ENCODE data around the gene GOLGA8M.
"Not testable (repeated sequence)": the region's sequence is repeated elsewhere in the genome, so short reads cannot be mapped to it uniquely, and the experiment has no call there.

GOLGA8M gene

DNA sequence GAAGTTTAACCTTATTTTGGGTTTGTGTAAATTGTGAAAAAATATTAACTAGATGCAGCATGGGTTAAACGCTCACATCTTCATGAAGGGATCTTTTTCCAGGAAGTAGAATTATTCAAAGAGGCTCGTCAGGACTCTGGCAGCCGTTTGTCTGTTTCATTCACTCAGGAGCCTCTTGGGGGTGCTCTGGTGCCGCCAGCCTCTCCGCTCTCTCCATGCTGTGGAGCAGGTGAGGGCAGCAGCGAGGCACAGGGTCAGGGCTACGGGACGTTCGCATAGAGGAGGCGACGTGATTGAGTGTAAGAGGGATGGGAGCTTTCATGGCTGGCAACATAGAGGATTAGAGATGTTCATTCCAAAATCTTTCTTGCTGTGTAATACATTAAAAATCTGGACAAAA lies 48.5 kb downstream of the GOLGA8M start:
- not testable (repeated sequence) for DNase-seq (ENCODE audit: low spot score)

DNA sequence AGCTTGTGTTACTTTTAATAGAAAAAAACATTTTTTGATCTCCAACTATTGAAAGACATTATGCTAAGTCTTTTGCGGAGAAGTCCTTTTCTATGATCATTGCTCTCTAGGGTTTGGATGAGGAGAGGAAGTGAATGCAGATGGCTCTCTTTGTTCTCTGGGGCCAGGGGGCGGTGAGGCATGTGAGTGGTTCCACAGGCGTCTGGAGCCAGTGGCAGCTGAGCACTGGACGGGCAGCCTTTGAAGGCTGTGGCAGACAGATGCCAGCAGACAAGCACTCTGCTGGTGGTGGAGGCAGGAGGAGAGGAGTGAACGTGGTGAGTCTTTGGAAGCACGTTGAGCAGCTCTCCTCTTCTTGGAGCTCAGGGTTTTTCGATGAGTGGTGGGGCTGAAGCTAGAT lies 51.5 kb downstream of the GOLGA8M start:
- DNase-seq (ENCODE audit: low spot score), result not testable (repeated sequence)

GRCh38 chr15:28656018-28656360 lies 56.2 kb downstream of the GOLGA8M start:
- DNase-seq (ENCODE audit: low spot score), result not testable (repeated sequence)

GRCh38 chr15:28655329-28656017 lies 56.7 kb downstream of the GOLGA8M start:
- not testable (repeated sequence) for DNase-seq (ENCODE audit: low spot score)

- not testable (repeated sequence) for DNase-seq (ENCODE audit: low spot score)
These were observed 58.0 kb downstream of the GOLGA8M start for GRCh38 chr15:28654194-28654593.

- not testable (repeated sequence) for DNase-seq (ENCODE audit: low spot score)
These were observed 59.7 kb downstream of the GOLGA8M start for GRCh38 chr15:28652538-28652937.
